ENCODE measurements around the gene PCYT1B. TPM values are rescaled to one million over a fixed set of nuclear protein-coding genes. Genes with fewer than 3 reads are reported as not detected.

PCYT1B gene
- total and polyA plus RNA-seq, 9 of the 15 experiments (the other 6 are each of a cell fraction or from before 2014, with no cell fraction given), result 0.04 to 0.34 (median 0.07) TPM; not detected in 1

- TF ChIP-seq CREB5 (CRISPR knock-in tag; IDR thresholded peaks at IDR 0.05), result no peak
- TF ChIP-seq PREB (CRISPR knock-in tag; IDR thresholded peaks at IDR 0.05), result no peak
- no peak for TF ChIP-seq SMARCC2 (IDR thresholded peaks at IDR 0.05; ENCODE audit: low read depth)
- peak in 1 of 2 experiments; percentile 60; a peak in 2 of 4 replicates for TF ChIP-seq RAD21 (CRISPR knock-in tag; conservative IDR thresholded peaks at IDR 0.05 in 1 of 2, IDR thresholded peaks at IDR 0.05 in 1 of 2)
- TF ChIP-seq E4F1 (CRISPR knock-in tag; IDR thresholded peaks at IDR 0.05; ENCODE audit: borderline replicate concordance), result no peak
- TF ChIP-seq CTCF (IDR thresholded peaks at IDR 0.05 in 2 of 3, conservative IDR thresholded peaks at IDR 0.05 in 1 of 3; ENCODE audit: insufficient read depth in 2 of 3, low read depth in 1 of 3, low read length in 3 of 3), result peak in 2 of 3 experiments; percentile 39 to 40; a peak in 2 of 6 replicates
- TF ChIP-seq ARNT (IDR thresholded peaks at IDR 0.05), result no peak
- no peak for TF ChIP-seq TEAD2 (tag; IDR thresholded peaks at IDR 0.05)
- Histone ChIP-seq H3K27ac (ENCODE audit: extremely low read depth, low read depth, low read length) (no peak overlapping the region), H2AFZ (ENCODE audit: low read depth, low read length) (no peak overlapping the region), H4K20me1 (replicated peaks; ENCODE audit: control insufficient read depth, insufficient read depth, low read length) (no peaks in the 10 kb centered on the region), H3K36me3 (ENCODE audit: control insufficient read depth, insufficient read depth, low read length) (no peaks in the 10 kb centered on the region), H3K9me1 (ENCODE audit: control insufficient read depth, insufficient read depth, low read length) (no peaks in the 10 kb centered on the region), H3K27me3 (ENCODE audit: control insufficient read depth in 2 of 2, insufficient read depth in 2 of 2, low read length in 2 of 2) (no peaks in the 10 kb centered on the region; a peak in 1 of 5 replicates), H3K4me1 (replicated peaks in 1 of 2; ENCODE audit: control insufficient read depth in 2 of 2, insufficient read depth in 2 of 2, low read length in 2 of 2) (no peaks in the 10 kb centered on the region), H3K4me3 (no peak overlapping the region), H3K79me2 (ENCODE audit: control insufficient read depth, insufficient read depth, low read length) (no peaks in the 10 kb centered on the region), H3K9me3 (replicated peaks; ENCODE audit: control insufficient read depth, insufficient read depth, low read depth, low read length) (no peaks in the 10 kb centered on the region), H3K9ac (ENCODE audit: insufficient read depth in 1 of 2, low read depth in 2 of 2, low read length in 2 of 2) (no peak overlapping the region), H3K4me2 (ENCODE audit: insufficient read depth, low read length) (no peak overlapping the region)
- intact Hi-C loops (cut with micrococcal nuclease), result loop anchor here (5.0 to 10.0 kb wide), 2 partner anchors 47 to 629 kb away; no protein-coding TSS in a partner anchor
- ATAC-seq, result 0 out of 3 replicates have a peak, but pooled peaks have one; percentile 39
- peak in 1 of 4 experiments; percentile 6 for DNase-seq (ENCODE audit: extremely low read depth in 1 of 4, low spot score in 3 of 4)
- CTCF ChIA-PET (ENCODE audit: low intra/inter-chr PET ratio), result no interaction called here
- BruUV-seq (replicated peaks), result no TSS peak
- in situ Hi-C loops (cut with MboI), result no loop called here
- POLR2A ChIA-PET, result no interaction called here
- WGBS (ENCODE audit: insufficient coverage, low coverage, missing lambda C conversion rate), result 0% methylated on average over 4 of the region's 4 CpGs
- no peak for FAIRE-seq
These were observed 131.7 kb downstream of the PCYT1B start for GRCh38 chrX:24515447-24515846.

Data from K562 (cell line).